ENCODE data around the gene SLC37A1.
"Not testable (repeated sequence)": the region's sequence is repeated elsewhere in the genome, so short reads cannot be mapped to it uniquely, and the experiment has no call there.

Gene SLC37A1

GRCh38 chr21:42597487-42598158, 84.0 kb downstream of the SLC37A1 start:
- DNase-seq: no peak

- DNase-seq: no peak
Observed at GRCh38 chr21:42598159-42598735, 84.6 kb downstream of the SLC37A1 start.

- no peak for DNase-seq
Observed at GRCh38 chr21:42599486-42599885, 85.8 kb downstream of the SLC37A1 start.

- DNase-seq: no peak
Observed at GRCh38 chr21:42599962-42600361, 86.3 kb downstream of the SLC37A1 start.

- no peak for DNase-seq
Observed at GRCh38 chr21:42601656-42602055, 88.0 kb downstream of the SLC37A1 start.

- DNase-seq: no peak
Observed at GRCh38 chr21:42607102-42607501, 93.5 kb downstream of the SLC37A1 start.

GRCh38 chr21:42607525-42608102, 94.0 kb downstream of the SLC37A1 start:
- DNase-seq: no peak

GRCh38 chr21:42608446-42608845, 94.8 kb downstream of the SLC37A1 start:
- no peak for DNase-seq

- DNase-seq: peak; percentile 60
Observed at GRCh38 chr21:42609811-42610210, 96.2 kb downstream of the SLC37A1 start.

GRCh38 chr21:42611852-42612251, 98.2 kb downstream of the SLC37A1 start:
- DNase-seq: no peak

GRCh38 chr21:42612390-42612789, 98.7 kb downstream of the SLC37A1 start:
- no peak for DNase-seq

- no peak for DNase-seq
Observed at GRCh38 chr21:42613756-42614155, 100.1 kb downstream of the SLC37A1 start.

- DNase-seq: no peak
Observed at GRCh38 chr21:42614396-42614795, 100.7 kb downstream of the SLC37A1 start.

GRCh38 chr21:42614811-42615351, 101.2 kb downstream of the SLC37A1 start:
- DNase-seq: no peak

- not testable (repeated sequence) for DNase-seq
Observed at GRCh38 chr21:42615377-42615776, 101.7 kb downstream of the SLC37A1 start.

GRCh38 chr21:42615924-42616323, 102.3 kb downstream of the SLC37A1 start:
- no peak for DNase-seq

GRCh38 chr21:42616446-42616845, 102.8 kb downstream of the SLC37A1 start:
- no peak for DNase-seq

GRCh38 chr21:42616941-42617340, 103.3 kb downstream of the SLC37A1 start:
- no peak for DNase-seq

GRCh38 chr21:42617486-42617885, 103.8 kb downstream of the SLC37A1 start:
- DNase-seq: no peak

GRCh38 chr21:42618707-42619102, 105.1 kb downstream of the SLC37A1 start:
- DNase-seq: no peak

GRCh38 chr21:42619166-42619565, 105.5 kb downstream of the SLC37A1 start:
- no peak for DNase-seq

GRCh38 chr21:42619841-42620240, 106.2 kb downstream of the SLC37A1 start:
- DNase-seq: no peak

GRCh38 chr21:42621166-42621818, 107.6 kb downstream of the SLC37A1 start:
- no peak for DNase-seq

- no peak for DNase-seq
Observed at GRCh38 chr21:42621819-42622177, 108.1 kb downstream of the SLC37A1 start.

All from suppressor macrophage treated with lipopolysaccharide for 4 hours (primary cell).